MV-4-11 (cell line): Measurements from ENCODE around the gene AFG1L.
A peak's percentile ranks its signal among the peaks of the same experiment; 100 is the strongest.
"Not testable (repeated sequence)": the region's sequence is repeated elsewhere in the genome, so short reads cannot be mapped to it uniquely, and the experiment has no call there.

ENCODE experiments used
- DNase-seq: peaks from one replicate; lab custom pipeline; 2025; lab: John Stamatoyannopoulos, UW

Gene AFG1L

DNA sequence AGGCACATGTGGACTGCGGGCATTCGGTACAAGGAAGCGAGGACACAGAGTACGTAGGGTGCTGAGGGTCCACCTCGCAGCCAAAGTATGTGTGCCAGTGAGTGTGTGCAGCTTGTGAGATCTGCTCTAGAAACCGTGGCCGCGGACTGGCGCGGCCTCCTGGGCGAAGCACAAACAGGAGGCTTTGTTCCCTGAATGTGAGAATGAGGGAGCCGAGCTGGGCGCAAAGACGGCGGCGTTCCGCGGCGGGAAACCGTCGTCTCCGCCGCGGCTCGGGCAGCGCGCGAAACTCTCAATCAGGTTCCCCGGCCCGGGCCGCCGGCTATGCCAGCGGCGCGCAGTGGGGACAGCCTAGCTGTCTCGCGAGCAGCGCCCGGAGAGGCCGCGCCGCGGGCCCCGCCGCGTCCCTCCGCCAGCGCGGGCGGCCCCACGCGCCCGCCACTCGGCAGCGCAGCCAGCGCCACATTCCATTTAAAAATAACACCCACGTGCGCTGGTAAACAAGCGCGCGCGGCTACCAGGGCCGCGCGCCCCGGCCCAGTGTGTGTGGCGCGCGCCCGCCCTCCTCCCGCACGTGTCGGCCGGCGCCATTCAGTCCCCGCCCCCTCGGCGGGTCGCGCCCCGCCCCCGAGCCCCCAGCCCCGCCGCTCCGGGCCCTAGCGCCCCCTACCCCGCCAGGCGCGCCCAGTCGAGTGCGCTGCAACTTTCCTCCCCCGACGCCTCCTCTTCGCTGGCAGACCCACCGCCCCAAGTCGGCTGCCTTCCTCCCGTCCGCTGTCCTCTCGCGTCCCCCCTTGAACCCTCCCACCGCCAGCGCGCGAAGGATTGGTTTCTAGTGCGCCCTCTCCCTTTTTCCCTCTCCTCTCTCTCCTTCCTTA is 262.9 kb downstream of the AFG1L start:
- DNase-seq, result peak; percentile 68

DNA sequence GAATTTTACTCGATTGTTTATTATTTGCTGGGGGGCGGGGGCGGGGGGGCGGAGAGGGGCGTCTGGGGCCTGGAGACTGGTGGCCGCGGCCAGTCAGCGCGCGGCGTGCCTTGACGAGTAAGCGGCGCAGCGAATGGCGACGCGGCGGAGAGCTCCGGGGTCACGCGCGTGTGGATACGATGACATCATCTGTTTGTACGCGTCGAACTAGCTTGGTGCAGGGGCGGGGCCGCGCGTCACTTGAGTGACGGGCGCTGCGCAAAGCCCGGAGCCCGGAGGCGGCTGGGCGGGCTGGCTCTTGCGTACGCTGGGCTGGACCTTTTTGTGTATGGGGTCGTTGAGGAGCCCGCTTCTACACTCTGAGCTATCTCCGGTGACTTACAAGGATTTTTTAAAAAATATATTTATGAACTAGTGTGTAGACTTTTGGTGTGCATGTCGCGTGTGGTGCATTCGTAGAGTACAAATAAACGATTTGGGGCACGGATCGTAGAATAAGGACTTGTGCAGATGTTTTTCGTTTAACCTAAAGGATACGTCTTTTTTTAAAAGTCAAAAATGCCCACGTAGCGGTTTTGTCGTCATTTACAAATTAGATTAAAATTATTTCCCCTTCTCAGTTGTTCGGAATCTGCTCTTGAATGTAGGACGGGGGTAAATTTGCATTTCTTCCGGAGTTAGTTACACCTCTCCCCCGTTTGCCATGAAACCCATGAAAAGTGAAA is 263.7 kb downstream of the AFG1L start:
- DNase-seq, result peak; percentile 98

DNA sequence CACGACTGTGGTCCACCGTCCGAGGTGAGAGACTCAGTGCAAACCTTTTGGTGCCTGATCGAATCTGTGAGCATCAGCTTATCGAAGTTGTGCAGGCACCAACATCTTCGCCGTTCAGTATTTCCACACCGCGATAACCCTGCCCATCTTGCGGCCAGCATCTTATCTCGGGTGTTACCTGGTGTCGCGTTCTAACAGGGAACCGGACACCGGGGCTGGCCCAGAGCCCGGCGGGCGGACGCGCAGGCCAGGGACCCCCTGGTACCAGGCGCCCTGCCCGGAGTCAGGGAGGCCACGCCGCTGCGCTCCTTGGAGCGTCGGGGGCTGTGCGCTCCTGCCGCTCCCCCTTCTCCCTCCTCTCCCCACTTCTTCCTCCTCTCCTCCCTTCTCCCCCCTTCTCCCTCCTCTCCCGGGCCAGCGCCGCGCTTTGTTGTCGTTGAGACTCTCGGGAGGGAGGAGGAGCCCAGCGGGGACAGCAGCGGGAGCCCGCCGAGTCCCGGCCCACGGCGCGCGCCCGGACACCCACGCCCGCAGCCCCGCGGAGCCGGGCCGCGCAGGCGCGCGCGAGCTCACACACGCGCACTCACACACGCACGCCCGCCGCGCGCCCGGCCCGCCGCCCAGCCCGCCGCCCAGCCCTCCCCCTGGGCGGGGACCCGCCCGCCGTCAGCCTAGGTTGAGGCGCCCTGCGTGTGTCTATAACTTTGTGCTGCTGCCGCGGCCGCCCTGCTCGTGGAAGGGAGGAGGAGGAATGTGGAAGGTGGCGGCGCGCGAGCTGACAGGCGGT is 264.4 kb downstream of the AFG1L start:
- peak; percentile 77 for DNase-seq

DNA sequence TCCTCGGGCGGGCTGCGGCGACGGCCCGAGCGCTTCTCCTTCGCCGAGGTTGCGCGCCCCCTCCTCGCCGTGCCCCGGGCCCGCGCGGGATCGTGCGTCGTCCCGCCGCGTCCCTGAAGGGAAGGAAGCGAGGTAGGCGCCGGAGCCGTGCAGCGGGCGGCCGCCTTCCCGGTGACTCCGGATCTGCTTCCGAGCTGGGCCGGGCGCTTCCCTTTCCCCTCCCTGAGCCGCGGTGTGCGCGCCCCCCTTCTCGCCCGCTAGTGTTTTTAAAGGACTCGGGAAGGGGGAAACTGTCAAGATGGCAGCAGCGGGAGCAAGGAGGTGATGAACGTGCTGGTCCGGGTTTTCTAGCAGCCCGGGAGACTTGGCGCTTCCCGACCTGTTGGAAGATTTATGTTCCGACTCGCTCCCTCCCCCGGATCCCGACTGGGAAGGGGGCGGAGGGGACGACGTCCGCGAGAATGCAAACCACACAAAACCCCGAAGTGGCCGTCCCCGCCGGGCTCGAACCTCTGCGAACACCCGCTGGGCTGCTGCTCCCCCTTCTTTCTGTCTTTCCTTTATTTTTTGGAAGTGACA is 265.1 kb downstream of the AFG1L start:
- no peak for DNase-seq

DNA sequence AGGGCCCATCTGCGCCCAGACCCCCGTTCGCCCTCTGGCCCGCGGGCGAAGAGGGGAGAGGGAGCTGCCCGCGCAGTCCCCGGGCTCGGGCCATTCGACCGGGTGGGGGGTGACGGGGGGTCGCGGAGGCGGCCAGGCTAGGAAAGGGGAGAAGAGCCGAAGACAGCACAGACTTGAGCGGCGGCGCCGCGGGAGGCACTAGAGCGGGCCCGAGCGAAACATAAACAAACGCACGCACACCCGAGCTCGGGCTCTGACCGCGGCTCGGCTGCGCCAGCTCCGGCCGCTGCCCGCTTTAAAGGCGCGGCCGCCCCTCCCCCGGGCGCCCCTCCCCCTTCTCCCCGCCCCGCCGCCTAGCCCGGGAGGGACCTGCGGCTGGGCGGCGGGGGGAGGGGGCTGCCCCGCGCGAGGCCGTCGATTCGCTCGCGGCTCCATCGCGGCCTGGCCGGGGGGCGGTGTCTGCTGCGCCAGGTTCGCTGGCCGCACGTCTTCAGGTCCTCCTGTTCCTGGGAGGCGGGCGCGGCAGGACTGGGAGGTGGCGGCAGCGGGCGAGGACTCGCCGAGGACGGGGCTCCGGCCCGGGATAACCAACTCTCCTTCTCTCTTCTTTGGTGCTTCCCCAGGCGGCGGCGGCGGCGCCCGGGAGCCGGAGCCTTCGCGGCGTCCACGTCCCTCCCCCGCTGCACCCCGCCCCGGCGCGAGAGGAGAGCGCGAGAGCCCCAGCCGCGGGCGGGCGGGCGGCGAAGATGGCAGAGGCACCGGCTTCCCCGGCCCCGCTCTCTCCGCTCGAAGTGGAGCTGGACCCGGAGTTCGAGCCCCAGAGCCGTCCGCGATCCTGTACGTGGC is 265.8 kb downstream of the AFG1L start, which contains the start of gene FOXO3:
FOXO3 (plus strand) TSS at position 455 of the 846 bp plus-strand sequence; CDS start at position 747, 292 bp downstream.
- DNase-seq, result no peak

DNA sequence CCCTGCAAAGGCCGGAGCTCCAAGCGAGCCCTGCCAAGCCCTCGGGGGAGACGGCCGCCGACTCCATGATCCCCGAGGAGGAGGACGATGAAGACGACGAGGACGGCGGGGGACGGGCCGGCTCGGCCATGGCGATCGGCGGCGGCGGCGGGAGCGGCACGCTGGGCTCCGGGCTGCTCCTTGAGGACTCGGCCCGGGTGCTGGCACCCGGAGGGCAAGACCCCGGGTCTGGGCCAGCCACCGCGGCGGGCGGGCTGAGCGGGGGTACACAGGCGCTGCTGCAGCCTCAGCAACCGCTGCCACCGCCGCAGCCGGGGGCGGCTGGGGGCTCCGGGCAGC is 266.4 kb downstream of the AFG1L start:
- DNase-seq, result not testable (repeated sequence)

DNA sequence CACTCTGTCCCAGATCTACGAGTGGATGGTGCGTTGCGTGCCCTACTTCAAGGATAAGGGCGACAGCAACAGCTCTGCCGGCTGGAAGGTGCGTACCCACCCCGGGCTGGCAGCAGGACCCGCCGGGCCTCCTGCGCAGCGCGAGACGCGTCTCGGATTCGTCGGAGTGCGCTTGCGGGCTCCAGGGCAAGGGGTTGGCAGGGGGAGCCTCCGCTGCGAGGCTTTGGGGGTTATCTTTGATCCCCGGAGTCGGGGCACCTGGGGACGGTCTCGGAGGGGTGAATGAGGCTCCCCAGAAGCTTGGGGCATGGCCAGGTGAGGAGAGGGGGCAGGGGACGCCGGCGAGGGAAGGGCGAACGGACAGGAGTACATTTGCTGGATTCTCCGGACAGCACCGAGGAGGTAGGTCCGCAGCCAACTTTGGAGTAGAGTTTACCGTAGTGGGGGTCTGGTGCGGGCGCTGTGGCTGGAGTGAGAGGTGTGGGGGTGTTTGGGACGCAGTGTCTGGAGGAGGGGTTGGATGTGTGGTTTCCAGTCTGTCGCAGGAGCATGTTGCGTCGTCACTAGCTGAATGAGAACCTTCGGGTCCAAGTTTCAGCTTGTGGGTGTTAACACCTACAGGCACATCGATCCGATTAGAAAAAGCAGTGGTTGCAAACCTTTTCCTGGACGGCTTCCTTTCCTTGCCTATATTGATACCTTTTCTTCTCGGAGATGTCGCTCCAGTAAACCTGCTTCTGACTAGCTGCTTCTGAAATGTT is 267.1 kb downstream of the AFG1L start:
- no peak for DNase-seq

DNA sequence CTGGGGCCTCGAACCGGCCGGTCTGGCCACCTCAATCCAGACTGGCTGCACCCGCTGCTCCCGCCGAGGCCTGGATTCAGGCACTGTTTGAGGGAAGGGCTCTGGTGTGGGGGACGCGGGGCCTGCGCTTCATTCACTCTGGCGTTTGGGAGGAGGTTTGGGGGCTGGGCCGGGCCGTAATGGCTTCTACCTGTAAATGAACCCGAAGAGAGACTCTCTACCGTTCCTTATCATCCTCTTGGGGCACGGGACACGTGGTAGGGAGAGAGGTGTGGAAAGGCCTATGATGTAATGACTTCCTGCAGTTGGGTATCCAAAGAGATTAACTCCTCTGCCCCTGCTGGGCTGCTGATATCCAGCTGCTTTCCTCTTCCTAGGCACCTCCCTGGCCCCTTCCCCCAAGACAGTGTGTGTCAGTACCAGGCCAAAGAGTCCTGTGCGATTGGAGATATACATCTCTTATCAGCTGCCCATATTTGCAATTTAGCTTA is 267.7 kb downstream of the AFG1L start:
- DNase-seq, result peak; percentile 76

DNA sequence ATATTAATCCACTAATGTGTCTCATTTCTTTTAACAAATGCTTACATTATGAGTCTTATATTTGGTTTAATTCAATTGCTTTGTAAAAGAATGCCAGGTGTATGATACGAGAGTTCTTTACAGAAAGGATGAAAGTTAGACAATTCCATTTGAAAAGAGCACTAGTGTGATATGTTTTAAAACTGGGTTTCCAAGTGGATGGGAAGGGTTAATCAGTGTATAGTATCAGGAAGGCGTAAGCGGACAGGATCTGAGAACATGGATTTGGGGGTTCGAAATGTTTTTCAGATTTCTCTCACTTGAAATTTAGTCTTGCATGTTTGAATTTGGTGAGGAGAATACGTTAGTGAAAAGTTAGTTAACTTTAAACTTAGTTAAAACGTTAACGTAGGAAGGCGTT is 268.4 kb downstream of the AFG1L start:
- no peak for DNase-seq

DNA sequence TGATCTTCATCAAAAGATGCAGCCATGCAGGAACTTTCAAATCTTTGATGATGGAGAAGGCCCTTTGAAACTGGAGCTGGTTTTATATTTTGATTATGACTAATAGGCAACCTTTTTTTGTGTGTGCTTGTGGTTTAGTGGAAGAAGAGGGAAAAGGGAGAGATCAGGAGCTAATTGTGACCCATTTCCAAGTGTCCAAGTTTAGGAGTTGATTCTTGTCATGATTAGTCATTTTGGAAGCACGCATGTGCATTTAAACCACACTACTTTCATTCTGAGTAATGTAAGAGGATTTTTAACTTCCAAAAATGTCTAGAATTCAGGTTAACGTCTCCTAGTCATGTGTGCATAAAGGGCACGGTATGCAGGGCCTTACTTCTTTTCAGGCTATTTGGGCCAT is 269.3 kb downstream of the AFG1L start:
- peak; percentile 40 for DNase-seq

DNA sequence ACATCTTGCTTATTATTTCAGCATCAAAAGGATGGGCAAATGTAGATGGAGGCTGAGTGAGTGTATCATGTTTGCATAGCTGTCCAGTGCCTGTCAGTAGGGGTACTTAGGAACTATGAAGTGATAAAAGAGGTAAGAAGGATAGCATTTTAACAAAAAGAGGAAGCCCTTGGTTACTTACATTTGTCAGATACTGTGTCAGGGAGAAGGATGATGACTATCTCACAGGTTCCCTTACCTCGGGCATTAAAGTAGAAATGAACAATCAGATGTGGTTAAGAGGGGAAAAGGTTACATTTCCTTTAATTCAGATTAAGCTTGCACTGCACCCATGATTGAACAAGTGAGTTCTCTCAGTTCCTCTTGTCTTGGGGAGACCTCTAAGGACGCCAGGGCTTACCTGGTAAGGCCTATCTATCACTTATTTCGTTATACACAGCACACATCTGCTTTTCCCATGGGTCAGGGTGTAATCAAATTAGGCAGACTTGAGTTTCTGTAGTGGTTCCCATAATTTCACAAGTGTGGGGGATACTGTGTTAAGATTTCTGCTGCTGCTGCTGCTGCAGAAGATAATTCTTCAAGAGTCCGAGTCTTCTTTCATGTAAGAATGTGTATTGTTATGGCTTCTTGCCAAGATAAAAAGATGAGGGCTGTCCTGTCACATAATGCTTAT is 270.4 kb downstream of the AFG1L start:
- peak; percentile 75 for DNase-seq

DNA sequence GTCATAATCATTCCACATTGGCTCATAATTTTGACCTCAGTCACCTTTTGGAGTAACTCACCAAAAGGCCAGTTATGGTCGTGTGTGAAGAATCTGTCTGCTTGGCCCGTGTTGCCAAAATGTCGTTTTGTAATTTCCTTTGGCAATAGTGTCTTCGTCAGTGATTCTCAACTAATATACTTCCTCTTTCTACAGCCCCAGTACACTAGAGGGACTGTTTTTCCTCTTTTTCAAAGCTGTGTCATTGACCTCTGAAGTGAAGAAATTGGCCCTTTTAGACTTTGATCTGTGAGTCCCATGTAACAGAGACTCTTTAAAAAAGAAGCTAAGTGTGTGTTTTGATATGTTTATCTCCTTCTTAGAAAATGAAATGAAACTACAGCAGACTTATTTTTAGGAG is 271.0 kb downstream of the AFG1L start:
- peak; percentile 98 for DNase-seq

DNA sequence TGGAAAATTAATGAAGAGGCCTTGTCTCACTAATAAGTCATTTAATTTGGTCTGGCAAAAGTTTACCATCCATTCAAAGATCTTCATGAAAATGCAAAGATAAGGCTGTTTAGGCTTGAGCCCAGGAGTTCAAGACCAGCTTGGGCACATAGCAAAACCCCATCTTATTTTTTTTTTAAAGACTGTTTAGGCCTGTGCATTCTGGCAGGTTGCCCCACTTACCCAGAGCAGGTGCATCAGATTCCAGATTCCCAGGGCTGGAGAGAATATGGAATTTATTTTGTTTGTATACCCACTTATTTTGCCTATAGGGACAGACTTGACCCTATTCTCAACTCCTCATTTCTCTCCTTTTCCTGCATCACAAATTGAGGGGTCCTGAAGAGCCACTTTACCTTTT is 271.6 kb downstream of the AFG1L start:
- DNase-seq, result no peak

DNA sequence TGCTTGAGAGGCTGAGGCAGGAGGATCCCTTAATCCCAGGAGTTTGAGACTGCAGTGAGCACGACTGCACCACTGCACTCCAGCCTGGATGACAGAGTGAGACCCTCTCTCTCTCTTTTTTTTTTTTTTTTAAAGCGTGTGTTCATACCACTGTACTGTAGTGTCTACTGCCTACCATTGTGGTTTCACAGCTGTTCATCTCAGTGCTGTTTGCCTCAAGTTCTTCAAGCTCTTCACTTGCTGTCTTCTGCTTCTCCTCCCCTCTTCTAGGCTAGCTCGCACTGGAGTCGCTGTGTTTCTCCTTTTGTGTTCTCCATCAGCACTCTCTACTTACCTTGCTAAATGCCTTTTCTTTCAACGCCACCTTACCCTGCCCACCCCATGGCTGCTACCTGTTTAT is 273.2 kb downstream of the AFG1L start:
- no peak for DNase-seq

DNA sequence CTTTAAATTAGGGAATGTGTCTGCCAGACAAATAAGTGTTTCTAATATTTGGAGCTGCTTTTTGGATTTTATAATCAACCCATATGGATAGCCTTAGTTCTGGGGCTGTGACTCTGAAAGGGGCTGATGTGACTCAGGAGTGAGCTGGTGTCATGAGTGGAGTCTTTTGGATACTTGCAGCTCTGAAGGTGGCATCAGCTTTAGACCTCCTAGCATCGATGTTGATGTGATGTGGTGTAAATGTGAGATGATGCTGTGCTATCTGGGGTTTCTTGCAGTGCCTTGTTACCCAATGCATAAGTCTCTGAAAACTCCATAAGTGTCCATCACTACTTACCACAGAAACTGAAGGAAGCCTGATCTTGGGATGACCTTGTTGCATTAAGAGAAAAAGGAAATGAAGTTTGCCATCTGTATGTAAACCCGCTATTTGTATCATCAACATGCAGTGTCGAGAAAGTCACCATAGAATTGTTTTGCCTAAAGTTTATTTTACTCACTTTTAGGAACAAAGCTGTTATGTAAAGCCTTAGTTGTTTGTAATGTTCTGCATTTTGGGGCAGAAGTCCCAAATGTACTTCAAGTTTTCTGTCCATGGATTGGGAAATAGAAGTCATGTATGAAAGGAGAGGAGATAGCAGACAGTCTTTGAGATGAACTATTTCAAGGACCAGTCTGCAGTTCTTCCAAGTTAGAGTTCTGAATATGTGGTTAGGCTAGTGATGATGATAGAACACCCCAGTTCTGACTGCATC is 273.9 kb downstream of the AFG1L start:
- peak; percentile 42 for DNase-seq

DNA sequence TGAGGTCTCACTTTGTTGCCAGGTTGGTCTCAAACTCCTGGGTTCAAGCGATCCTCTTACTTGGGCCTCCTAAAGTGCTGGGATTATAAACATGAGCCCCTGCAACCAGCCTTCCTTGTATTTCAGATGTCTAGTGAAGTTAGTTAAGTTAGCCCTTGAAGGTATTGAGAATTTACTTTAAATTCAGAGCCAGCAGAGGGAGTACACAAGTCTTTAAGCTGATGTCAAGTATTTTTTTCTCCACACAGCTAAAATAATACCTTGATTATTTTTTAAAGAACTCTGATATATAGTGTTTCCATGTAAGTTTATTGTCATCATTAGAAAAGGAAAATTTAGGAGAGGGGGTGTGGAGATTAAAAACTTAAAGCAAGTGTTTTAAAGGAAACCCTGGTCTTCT is 275.7 kb downstream of the AFG1L start:
- DNase-seq, result peak; percentile 1

DNA sequence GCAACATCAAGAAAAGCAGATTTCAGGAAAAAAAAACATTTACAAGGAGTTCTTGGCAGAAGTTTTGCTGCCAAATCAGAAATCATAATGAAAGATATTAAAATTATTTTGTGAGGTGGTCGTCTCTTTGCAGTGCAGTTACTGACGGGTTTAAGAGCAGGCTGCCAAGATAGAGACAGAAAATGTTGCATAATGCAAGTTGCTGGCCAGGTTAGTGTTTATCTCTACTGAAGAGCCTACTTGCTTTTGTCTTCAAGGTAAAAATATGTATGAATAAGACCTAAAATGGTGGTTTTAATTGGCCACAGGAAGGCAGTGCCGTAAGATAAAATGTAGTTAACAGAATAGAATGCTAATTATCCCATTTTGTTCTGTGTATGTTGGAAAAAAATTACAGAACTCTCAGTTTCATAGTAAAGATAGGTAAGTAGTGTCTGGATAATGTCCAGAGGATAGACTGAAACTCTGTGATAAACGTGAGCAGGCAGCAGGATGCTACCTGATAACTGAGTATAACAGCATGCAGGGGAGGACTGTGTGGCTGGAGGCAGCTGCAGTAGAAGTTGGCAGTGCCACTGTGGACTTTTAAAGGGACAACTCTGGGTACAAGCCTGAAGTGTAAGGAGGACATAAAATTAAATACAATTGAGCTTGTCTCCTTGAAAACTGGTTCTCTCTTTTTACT is 279.7 kb downstream of the AFG1L start:
- DNase-seq, result no peak
